Astrocyte (in vitro differentiated cells and primary cell): ENCODE data around the gene NCK2. TPM values are rescaled to one million over a fixed set of nuclear protein-coding genes. Genes with fewer than 3 reads are reported as not detected.
A peak's percentile ranks its signal among the peaks of the same experiment; 100 is the strongest.

ENCODE experiments used
- DNase-seq: peaks from one replicate; pipeline ENCODE4 v3.0.0-alpha.2; 2010; ENCODE audit warnings: low read depth
- FAIRE-seq: peaks from 2 replicates; lab custom pipeline; 2011; peaks lifted over from hg19 to GRCh38; lab: Jason Lieb, UNC
- H2AFZ ChIP-seq: 2 replicates; pipeline ENCODE4 v1.6.0; 2012; ENCODE audit warnings: low read depth, low read length, inconsistent platforms
- H3K27ac ChIP-seq: 2 replicates; pipeline ENCODE4 v1.5.1; 2011; ENCODE audit warnings: low read depth, low read length, inconsistent platforms
- H3K27me3 ChIP-seq: 2 replicates; pipeline ENCODE4 v1.6.0; 2011; ENCODE audit warnings: low read length, inconsistent platforms; ENCODE audit not compliant: insufficient read depth
- H3K36me3 ChIP-seq: 2 replicates; pipeline ENCODE4 v1.5.1; 2011; ENCODE audit warnings: low read length, inconsistent platforms; ENCODE audit not compliant: insufficient read depth
- H3K4me1 ChIP-seq: 2 replicates; pipeline ENCODE4 v1.5.1; 2011; ENCODE audit warnings: low read length, inconsistent platforms; ENCODE audit not compliant: insufficient read depth
- H3K4me2 ChIP-seq: 2 replicates; pipeline ENCODE4 v1.6.0; 2012; ENCODE audit warnings: low read length, inconsistent platforms
- H3K4me3 ChIP-seq: 2 replicates; pipeline ENCODE4 v1.5.1; 2011; ENCODE audit warnings: low read depth, mild to moderate bottlenecking, low read length, inconsistent platforms; ENCODE audit not compliant: insufficient read depth
- H3K79me2 ChIP-seq: 2 replicates; pipeline ENCODE4 v1.6.0; 2012; ENCODE audit warnings: mild to moderate bottlenecking, low read length, inconsistent platforms; ENCODE audit not compliant: insufficient read depth
- H3K9ac ChIP-seq: 2 replicates; pipeline ENCODE4 v1.6.0; 2012; ENCODE audit warnings: mild to moderate bottlenecking, low read length, inconsistent platforms
- H3K9me3 ChIP-seq: 2 replicates; pipeline ENCODE4 v1.5.1; 2012; ENCODE audit warnings: low read depth, mild to moderate bottlenecking, low read length, inconsistent platforms; ENCODE audit not compliant: insufficient read depth
- H4K20me1 ChIP-seq: 2 replicates; pipeline ENCODE4 v1.6.0; 2012; ENCODE audit warnings: low read length, inconsistent platforms; ENCODE audit not compliant: insufficient read depth
- H3K27ac Mint-ChIP-seq: one replicate; pipeline ENCODE4 v1.8.0; 2021; ENCODE audit warnings: mild to moderate bottlenecking, mixed read lengths; ENCODE audit not compliant: unreplicated experiment
- H3K27me3 Mint-ChIP-seq: one replicate; pipeline ENCODE4 v1.8.0; 2021; ENCODE audit warnings: low read depth, mixed read lengths; ENCODE audit not compliant: unreplicated experiment
- H3K36me3 Mint-ChIP-seq: one replicate; pipeline ENCODE4 v1.8.0; 2021; ENCODE audit warnings: low read depth, mixed read lengths; ENCODE audit not compliant: unreplicated experiment
- H3K4me1 Mint-ChIP-seq: one replicate; pipeline ENCODE4 v1.8.0; 2021; ENCODE audit warnings: low read depth, mixed read lengths; ENCODE audit not compliant: unreplicated experiment
- H3K4me3 Mint-ChIP-seq: one replicate; pipeline ENCODE4 v1.8.0; 2021; ENCODE audit warnings: mild to moderate bottlenecking, moderate library complexity, mixed read lengths; ENCODE audit not compliant: unreplicated experiment
- H3K9me3 Mint-ChIP-seq: one replicate; pipeline ENCODE4 v1.8.0; 2021; ENCODE audit warnings: mild to moderate bottlenecking, mixed read lengths; ENCODE audit not compliant: unreplicated experiment
- EZH2 ChIP-seq: IDR thresholded peaks from 2 replicates; pipeline ENCODE4 v1.6.1; 2012; ENCODE audit warnings: mild to moderate bottlenecking, low read length, inconsistent platforms; ENCODE audit not compliant: insufficient read depth
- total RNA-seq: library from RNA; stranded (reverse); gene quantifications from 2 replicates; pipeline ENCODE4 v1.2.1, GENCODE V29; 2021
- TF ChIP-seq, protein P1 (sequence below): IDR thresholded peaks from 2 replicates; pipeline ENCODE4 v1.5.1; 2011; ENCODE audit warnings: low read depth, mild to moderate bottlenecking, inconsistent platforms, low read length, moderate library complexity; ENCODE audit not compliant: insufficient read depth

NCK2 gene
- total RNA-seq, 1 donor from 2014 or later: 61.6 TPM

DNA sequence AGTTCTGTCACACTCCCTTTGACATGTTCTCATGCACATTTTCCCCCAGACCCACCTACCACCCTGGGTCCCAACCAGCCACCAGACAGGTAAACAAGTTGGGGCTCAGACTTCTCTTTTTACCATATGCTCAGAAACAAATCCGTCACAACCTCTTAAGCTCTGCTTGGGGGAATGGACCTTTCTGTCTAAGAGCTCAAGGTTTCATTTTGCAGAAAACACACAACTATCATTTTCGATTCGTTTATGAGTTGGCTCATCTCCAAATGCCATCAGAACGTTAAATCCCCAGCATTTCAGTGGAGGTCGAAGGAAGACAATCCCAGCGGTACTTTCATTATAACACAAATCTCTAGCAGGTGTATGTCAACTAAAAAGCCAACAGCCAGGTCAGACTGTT lies 30.6 kb upstream of the NCK2 start:
- no peaks in the 10 kb centered on the region for H3K9me3 Mint-ChIP-seq
- Histone ChIP-seq H3K9ac (no peak overlapping the region), H3K4me2 (no peak overlapping the region), H3K36me3 (no peaks in the 10 kb centered on the region), H4K20me1 (no peaks in the 10 kb centered on the region), H3K9me3 (no peaks in the 10 kb centered on the region), H3K27ac (no peak overlapping the region), H3K27me3 (peaks cover 2% of the 10 kb centered on the region), H2AFZ (no peak overlapping the region), H3K4me3 (no peak overlapping the region), H3K4me1 (peaks cover 15% of the 10 kb centered on the region), H3K79me2 (no peaks in the 10 kb centered on the region)
- no peaks in the 10 kb centered on the region for H3K36me3 Mint-ChIP-seq
- H3K4me3 Mint-ChIP-seq: no peak overlapping the region
- peak overlapping the region; percentile 62 for H3K27ac Mint-ChIP-seq
- peaks cover 18% of the 10 kb centered on the region for H3K4me1 Mint-ChIP-seq
- TF ChIP-seq, protein P1, sequence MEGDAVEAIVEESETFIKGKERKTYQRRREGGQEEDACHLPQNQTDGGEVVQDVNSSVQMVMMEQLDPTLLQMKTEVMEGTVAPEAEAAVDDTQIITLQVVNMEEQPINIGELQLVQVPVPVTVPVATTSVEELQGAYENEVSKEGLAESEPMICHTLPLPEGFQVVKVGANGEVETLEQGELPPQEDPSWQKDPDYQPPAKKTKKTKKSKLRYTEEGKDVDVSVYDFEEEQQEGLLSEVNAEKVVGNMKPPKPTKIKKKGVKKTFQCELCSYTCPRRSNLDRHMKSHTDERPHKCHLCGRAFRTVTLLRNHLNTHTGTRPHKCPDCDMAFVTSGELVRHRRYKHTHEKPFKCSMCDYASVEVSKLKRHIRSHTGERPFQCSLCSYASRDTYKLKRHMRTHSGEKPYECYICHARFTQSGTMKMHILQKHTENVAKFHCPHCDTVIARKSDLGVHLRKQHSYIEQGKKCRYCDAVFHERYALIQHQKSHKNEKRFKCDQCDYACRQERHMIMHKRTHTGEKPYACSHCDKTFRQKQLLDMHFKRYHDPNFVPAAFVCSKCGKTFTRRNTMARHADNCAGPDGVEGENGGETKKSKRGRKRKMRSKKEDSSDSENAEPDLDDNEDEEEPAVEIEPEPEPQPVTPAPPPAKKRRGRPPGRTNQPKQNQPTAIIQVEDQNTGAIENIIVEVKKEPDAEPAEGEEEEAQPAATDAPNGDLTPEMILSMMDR: no peak
- no peak for TF ChIP-seq EZH2
- FAIRE-seq (no peak), DNase-seq (no peak)
- H3K27me3 Mint-ChIP-seq: peaks cover 1% of the 10 kb centered on the region

DNA sequence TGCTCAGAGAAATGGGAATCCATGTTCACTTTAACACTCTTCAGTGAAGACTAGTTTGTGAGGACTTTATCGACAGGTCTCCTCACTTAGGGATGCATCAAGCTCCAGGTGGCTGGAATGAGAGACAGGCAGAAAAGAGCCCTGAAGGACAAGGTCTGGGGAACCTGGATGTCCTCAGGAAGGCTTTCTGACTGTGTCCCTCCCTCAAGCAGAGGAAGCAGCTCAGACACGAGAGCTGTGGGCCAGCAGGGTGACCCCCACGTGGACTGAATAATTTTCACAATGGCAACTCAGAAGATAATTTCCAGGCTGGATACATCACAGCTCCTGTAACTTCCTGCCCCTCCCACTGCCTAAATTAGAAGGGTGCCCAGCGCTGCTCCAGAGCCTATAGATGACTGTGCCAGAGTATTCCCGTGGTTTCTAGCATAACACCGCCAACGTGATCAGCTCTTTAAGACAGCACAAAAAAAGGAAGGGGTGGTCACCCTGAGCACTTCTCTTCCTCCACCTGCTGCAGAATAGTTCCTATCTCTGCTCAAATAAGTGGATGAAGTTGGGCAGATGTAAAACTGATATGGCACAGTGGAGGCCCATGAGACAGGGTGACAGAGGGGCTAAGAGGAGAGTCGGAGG lies 25.7 kb upstream of the NCK2 start:
- Histone ChIP-seq H3K4me1 (no peaks in the 10 kb centered on the region), H3K27ac (no peak overlapping the region), H3K79me2 (no peaks in the 10 kb centered on the region), H3K4me2 (no peak overlapping the region), H3K9ac (no peak overlapping the region), H3K4me3 (no peak overlapping the region), H3K9me3 (no peaks in the 10 kb centered on the region), H3K27me3 (peaks cover 2% of the 10 kb centered on the region), H3K36me3 (no peaks in the 10 kb centered on the region), H2AFZ (no peak overlapping the region), H4K20me1 (no peaks in the 10 kb centered on the region)
- Mint-ChIP-seq H3K36me3 (no peaks in the 10 kb centered on the region), H3K4me1 (peaks cover under 1% of the 10 kb centered on the region), H3K27ac (no peak overlapping the region), H3K9me3 (no peaks in the 10 kb centered on the region), H3K27me3 (peaks cover 2% of the 10 kb centered on the region), H3K4me3 (no peak overlapping the region)
- TF ChIP-seq, protein P1: no peak
- no peak for TF ChIP-seq EZH2
- no peak for DNase-seq
- no peak for FAIRE-seq

DNA sequence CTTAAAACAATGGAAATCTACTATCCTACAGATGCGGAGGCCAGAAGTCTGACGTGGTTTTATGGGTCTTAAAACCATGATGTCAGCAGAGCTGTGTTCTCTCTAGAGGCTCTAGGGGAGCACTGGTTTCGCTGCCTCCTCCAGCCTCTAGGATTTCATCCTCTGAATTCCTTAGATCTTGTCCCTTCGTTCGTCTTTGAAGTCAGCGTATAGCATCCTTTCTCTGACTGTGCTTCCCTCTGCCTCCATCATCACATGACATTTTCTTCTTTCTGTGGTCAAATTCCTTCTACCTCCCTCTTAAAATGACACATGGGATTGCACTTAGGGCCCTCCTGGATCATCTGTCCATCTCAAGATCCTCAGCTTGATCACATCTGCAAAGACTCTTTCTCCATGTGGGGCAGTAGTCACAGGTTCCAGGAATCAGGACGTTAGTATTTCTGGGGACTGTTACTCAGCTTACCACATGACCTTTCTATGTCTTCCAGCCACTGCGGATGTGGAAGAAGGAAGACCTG lies 22.7 kb upstream of the NCK2 start:
- Histone ChIP-seq H3K4me3 (no peak overlapping the region), H3K27ac (no peak overlapping the region), H3K4me2 (no peak overlapping the region), H3K36me3 (no peaks in the 10 kb centered on the region), H3K9ac (no peak overlapping the region), H3K4me1 (no peaks in the 10 kb centered on the region), H3K9me3 (no peaks in the 10 kb centered on the region), H3K27me3 (peaks cover 2% of the 10 kb centered on the region), H3K79me2 (no peaks in the 10 kb centered on the region), H4K20me1 (no peaks in the 10 kb centered on the region), H2AFZ (no peak overlapping the region)
- peaks cover 5% of the 10 kb centered on the region for H3K27me3 Mint-ChIP-seq
- no peaks in the 10 kb centered on the region for H3K9me3 Mint-ChIP-seq
- peaks cover 7% of the 10 kb centered on the region for H3K4me1 Mint-ChIP-seq
- H3K36me3 Mint-ChIP-seq: no peaks in the 10 kb centered on the region
- H3K4me3 Mint-ChIP-seq: no peak overlapping the region
- no peak overlapping the region for H3K27ac Mint-ChIP-seq
- TF ChIP-seq, protein P1: no peak
- FAIRE-seq (no peak), DNase-seq (no peak)
